ENCODE results near the gene HIF3A.
"Not testable (repeated sequence)": the region's sequence is repeated elsewhere in the genome, so short reads cannot be mapped to it uniquely, and the experiment has no call there.

The HIF3A gene

DNA sequence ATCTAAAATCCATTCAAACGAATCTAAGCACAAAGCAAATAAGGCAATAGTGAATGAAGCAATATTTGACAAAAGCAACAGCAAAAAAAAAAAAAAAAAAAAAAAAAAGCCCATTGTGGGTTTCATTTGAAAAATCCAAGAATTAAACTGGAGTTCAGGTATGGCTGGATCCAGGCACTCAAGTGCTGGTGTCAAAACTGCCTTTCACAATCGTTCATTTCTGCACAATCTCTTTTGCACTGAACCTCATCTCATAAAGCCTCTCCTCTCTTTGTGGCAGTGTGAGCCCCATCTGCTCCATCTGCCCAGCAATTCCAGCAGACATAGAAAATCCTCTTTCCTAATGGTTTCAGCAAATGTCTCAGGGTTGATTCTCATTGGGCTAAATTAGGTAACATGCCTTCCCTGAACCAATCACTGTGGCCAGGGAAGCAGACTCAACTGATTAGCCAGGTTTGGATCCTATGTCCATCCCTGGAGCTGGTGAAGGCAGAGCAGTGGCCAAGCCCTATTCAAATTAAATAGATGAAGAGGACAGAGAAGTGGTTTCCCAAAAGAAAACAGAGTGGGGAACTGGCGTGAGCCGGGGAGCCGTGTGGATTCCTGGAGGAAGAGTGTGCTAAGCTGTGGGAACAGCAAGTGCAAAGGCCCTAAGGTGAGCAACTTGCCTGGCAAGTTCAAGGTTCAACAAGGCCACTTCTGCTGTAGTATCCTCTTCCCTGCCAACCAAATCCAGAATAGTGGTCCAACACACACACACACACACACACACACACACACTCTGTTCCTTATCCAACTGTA, 1.2 kb upstream of the HIF3A start:
- DNase-seq = no peak

DNA sequence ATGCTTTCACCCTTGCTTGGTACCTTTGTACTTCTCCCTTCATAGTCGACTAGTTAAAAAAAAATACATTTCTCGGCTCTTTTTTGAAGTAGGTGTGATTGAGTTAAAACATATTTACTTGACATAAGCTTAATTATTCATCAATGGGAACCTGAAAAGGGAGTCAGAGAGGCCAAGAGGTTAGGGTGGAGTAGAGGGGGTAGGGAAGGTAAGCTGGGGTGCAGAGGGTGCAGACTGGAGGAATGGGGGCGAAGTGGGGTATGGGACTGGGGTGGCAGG, 701 bp upstream of the HIF3A start:
- DNase-seq = no peak

DNA sequence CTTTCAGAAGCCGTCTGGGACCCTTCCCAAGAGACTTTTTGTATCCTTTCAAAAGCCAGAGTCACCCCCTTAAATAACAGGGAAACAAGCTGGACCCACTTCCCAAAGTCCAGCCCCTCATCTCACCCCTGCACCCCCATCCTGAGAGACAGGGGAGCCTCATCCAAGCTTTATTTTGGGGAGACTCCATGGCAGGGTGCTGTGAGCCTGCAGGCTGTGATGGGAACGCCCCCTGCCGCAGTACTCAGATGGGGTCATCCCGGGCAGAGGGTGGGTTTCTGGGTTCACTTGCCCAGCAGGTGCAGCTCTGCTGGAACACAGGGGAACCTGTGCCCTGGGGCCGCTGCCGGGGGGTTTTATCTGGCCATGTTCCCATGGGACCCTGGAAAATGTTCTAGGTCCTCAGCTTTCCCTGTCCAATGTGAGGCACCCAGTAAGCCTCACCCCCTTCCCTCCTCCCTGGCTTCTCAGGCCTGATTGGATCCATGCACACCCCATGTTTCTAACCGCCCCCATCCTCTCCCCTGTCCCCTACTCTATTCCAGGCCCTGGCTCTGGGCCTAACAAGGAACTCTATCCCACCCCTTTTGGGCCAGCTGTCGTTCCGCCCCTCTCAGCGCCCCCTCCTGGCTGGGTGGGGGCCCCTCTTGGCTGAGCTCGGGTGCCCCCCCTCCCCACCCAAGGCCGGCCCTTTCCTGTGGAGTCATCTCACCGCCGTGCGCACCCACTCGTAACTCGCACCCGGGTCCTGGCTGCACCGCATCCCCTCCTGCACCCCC, 1.0 kb downstream of the HIF3A start:
- no peak for DNase-seq

DNA sequence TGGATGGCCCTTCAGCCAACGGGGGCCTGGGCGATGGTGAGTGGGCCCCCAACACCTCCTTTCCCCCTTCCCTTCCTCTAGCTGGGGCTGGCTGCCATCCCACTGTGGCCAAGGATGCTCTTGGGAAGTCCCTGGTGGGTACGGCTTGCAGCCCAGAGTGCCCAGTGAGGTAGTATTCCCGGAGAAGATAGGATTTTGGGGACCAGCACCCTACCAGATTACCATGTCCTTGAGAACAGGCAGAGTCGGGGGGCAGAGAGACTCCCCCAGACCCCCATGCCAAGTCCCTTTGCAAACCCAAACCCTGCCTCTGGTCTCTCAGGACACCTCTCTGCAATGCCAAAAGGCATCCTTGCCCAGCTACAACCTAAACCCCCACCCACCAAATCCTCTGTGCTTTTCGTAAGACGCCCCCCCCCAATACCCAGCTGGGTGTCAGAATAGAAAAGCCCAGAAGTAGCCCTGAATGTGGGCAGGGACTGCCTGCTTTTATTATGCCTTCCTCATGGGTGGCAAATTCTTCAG, 1.7 kb downstream of the HIF3A start:
- no peak for DNase-seq

DNA sequence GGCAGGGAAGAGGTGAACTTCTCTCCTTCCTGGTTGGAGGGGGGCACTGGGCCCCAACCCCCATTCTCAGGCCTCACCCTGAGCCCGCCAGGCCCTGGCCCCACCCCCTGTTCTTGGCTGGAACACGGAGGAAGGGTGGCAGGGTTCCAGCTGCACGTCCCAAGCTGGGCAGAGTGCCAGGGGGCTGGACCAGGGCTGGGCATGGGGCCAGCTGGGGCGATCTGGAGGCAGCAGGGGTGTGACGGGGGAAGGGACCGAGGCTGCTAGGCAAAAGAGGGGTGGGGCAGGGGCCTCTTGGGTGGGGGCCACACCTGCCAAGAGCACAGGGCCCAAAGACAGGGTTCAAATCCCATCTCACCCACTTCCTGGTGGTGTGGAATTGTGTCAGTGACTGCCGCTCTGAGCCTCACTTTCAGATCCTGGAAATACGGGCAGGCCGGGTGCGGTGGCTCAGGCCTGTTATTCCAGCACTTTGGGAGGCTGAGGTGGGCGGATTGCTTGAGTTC, 2.2 kb downstream of the HIF3A start:
- DNase-seq = no peak

DNA sequence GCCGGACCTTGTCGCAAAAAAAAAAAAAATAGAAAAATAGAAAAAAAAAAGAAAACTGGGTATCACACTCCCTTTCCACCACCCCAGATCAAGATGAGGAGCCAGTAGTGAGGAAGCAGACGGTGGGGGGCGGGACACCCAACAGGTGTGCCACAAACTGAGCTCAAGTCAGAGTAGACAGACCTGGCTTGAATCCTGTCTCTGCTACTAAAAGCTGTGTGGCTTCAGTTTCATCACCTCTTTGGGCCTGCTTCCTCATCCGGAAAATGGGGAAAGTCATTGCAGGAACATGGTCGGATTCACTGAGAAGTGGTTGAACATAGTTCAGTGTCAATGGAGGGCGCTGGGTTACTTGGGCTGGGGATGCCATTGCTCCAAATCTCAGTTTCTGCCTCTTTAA, 2.9 kb downstream of the HIF3A start:
- no peak for DNase-seq

DNA sequence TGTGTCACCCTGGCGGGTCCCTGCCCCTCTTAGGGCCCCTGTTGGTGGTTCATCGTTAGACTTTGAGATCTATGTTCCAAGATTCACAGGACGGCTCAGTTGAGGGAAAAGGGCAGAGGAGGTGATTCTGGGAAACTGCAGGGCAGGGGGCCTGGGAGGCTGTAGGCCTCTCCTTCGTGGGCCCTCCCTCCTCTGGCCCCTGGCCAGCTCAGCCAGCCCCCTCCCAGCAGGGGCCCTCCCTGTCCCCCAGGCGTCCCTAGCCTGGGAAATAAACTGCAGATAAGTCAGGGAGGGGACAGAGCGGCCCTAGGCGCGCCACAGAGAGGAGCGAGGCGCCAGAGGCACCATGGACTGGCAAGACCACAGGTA, 6.5 kb downstream of the HIF3A start:
- no peak for DNase-seq

DNA sequence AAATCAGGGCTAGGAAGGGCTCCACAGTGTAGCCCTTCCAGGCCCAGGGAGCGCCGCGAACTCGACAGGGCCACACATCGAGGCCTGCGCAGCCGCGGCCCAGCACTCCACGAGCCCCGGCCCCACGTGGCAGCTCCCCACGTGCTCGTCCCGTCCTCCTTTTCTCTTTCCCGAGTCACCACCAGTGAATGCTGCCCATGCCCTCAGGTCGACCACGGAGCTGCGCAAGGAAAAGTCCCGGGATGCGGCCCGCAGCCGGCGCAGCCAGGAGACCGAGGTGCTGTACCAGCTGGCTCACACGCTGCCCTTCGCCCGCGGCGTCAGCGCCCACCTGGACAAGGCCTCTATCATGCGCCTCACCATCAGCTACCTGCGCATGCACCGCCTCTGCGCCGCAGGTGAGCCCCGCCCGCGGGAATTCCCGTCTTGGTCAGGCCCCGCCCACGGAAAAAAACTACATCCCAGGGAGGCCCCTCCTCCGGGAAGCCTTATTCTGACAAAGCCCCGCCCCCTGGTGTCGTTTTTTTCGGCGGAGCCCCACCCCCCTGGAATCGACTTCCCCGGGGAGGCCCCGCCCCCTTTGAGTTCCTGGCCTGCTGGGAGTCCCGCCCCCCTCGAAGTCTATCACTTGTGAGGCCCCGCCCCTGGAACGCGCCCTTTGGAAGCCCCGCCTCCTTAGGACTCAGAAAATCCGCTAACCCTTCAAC, 7.0 kb downstream of the HIF3A start:
- DNase-seq = no peak

DNA sequence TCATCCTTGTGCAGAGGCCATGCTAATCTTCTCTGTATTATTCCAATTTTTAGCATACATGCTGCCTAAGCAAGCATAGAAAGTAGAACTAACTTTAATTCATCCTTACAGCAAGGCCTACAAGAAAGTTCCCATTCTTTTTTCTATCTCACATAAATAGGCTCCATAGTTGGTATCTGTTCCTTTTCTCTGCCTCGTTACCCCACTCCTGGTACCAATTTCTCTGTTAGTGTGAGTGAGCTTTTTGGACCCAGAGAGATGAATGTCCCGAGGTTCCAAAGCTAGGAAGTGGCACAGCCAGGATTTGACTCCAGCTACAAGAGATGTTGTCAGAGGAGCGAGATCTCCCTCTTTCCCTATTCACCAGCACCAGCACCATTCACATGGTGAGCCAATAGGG, 9.7 kb downstream of the HIF3A start:
- no peak for DNase-seq

DNA sequence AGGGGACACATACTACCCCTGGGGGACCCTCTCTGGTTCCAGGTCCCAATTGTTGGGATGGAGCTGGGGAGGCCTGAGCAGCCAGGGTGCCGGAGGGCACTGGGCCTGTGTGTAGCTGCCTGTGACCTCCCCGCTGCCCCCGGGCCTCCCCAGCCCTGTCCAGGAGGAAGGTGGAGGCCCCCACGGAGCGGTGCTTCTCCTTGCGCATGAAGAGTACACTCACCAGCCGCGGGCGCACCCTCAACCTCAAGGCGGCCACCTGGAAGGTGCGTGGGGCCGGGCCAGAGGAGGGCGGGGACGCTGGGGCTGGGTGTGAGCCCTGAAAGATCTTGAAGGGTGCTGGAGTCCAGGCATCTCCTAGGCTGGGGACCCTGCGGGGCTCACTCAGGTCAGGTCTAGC, 11.7 kb downstream of the HIF3A start:
- DNase-seq = no peak

DNA sequence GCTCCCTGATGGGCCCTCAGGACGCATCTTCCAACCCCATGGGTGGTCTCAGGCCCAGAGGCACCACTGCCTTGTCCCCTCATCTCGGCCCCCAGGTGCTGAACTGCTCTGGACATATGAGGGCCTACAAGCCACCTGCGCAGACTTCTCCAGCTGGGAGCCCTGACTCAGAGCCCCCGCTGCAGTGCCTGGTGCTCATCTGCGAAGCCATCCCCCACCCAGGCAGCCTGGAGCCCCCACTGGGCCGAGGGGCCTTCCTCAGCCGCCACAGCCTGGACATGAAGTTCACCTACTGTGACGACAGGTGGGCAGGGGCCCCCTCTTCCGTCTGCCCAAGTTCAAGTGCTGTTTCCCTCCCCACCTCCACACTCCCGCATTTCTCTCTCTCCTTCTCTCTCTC, 12.2 kb downstream of the HIF3A start:
- DNase-seq = no peak

DNA sequence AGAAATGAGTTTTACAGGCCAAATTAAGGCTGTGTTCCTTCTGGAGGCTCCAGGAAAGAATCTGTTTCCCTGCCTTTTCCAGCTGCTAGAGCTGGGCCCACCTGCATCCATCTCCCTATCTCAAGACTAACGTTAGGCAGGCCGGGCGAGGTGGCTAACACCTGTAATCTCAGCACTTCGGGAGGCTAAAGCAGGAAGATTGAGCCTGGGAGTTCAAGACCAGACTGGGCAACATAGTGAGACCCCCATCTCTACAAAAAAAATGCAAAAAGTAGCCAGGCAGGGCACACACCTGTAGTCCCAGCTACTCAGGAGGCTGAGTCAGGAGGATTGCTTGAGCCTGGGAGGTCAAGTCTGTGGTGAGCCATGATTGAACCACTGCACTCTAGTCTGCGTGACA, 14.6 kb downstream of the HIF3A start:
- DNase-seq = no peak

DNA sequence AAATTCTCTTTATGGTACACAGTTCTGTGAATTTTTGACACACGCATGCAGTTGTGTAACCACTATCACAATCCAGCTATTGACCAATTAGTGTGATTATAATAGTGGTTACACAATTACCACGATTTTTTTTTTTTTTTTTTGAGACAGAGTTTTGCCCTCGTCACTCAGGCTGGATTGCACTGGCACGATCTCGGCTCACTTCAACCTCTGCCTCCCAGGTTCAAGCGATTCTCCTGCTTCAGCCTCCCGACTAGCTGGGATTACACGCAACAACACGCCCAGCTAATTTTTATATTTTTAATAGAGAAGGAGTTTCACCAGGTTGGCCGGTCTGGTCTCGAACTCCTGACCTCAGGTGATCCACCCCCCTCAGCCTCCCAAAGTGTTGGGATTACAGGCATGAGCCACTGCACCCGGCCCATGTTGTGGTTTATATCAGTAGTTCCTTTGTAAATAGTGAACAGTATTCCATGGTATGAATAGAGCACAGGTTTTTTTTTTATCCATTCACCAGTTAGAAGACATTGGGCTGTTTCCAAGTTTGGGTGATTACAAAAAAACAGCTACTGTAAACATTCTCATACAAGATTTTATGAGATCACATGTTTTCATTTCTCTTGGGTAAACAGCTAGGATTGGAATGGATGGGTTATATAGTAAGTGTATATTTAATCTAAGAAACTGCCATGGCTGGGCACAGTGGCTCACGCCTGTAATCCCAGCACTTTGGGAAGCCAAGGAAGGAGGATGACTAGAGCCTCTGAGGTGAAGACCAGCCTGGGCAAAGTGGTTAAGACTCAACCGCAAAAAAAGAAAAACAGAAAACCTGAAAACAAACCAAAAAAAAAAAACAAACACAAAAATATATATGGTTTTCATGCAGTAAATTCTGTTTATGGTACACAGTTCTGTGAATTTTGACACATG, 17.0 kb downstream of the HIF3A start:
- DNase-seq = not testable (repeated sequence)

DNA sequence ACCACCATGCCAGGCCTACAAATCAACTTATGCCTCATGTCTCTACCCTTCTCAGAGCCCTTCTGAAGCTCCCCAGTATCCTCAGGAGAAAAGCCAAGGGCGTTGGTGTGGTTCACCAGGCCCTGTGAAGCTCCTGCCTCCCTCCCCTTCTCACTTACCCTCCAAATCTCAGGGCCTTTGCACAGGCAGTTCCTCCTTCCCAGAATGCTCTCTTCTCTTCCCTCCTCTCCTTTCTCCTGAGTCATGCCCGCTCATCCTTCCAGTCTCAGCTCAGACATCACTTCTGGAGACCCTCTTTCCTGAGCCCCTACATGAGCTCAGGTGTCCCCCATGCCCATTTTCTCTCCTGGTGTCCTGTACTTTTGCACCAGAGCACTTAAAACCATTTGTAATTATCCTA, 20.5 kb downstream of the HIF3A start:
- DNase-seq = no peak

DNA sequence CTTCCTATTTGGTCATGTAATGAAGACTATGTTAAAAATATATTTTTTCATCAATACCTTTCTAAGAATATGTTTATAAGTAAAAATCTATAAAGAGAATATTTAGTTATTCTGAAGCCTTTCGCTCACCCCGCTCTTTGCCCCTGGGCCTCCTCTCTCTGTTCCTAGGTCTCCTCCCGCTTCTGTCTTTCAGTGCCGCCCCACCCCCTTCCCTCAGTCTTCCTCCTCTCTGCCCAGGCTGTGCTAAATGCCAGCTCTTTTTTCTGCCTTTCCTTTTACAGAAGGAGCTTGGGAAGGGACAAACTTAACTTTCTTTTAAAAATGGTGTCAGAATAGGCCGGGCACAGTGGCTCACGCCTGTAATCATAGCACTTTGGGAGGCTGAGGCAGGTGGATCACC, 22.8 kb downstream of the HIF3A start:
- no peak for DNase-seq

DNA sequence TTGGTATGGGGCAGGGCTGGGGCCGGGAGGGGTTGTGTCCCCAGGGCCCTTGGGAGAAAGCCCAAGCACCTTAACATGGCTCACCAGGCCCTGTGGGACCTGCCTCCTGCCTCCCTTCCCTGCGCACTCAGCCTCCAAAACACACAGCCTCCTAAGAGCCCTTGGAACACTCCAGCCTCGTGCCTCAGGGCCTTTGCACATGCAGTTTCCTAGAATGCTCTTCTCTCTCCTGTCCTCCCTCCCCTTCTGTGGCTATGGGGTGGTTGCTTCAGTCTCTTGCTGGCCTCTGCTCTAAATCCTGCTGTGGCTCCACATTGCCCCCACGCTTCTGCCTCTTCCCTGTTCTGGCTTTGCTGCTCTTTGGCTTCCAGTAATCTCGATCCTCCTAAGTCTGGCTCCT, 23.7 kb downstream of the HIF3A start:
- DNase-seq = no peak

DNA sequence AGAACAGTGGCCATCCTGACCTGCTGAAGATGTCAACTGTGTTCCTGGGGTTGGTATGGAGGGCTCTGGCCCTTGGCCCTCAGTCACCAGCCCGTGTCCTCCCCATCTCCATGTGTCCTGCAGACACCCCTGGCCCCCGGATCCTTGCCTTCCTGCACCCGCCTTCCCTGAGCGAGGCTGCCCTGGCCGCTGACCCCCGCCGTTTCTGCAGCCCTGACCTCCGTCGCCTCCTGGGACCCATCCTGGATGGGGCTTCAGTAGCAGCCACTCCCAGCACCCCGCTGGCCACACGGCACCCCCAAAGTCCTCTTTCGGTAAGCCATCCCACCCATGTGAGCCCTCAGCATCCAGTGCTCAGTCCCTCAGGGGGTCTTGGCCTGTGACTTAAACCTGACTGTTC, 24.8 kb downstream of the HIF3A start:
- DNase-seq = no peak

DNA sequence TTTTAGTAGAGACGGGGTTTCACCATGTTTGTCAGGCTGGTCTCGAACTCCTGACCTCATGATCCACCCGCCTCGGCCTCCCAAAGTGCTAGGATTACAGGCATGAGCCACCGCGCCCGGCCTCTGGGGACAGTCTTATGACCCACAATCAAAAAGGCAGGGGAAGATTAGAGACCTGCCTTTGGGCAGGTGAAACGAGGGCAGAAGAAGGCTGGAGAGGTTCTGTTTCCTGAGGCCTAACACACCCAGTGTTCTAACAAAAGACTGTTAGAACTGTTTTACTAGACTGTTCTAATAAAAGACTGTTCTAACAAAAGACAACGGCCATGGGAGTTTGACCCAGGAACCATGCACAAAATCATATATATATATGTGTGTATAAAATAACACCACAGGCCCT, 26.4 kb downstream of the HIF3A start:
- not testable (repeated sequence) for DNase-seq

DNA sequence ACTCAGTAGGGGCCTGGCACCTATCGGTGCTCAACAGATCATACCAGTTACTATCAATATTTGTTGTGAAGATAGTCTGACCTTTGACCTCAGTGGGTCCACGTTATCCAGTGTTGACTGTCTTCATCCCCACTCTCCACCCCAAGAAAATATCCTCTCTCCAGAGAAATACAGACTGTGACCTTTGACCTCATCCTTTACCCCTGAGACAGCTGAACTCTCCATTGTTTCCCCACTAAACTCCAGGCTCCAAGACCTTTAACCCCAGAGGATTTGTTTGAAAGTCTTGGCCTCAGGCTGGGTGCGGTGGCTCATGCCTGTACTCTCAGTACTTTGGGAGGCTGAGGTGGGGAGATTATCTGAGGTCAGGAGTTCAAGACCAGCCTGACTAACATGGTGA, 27.4 kb downstream of the HIF3A start:
- no peak for DNase-seq

DNA sequence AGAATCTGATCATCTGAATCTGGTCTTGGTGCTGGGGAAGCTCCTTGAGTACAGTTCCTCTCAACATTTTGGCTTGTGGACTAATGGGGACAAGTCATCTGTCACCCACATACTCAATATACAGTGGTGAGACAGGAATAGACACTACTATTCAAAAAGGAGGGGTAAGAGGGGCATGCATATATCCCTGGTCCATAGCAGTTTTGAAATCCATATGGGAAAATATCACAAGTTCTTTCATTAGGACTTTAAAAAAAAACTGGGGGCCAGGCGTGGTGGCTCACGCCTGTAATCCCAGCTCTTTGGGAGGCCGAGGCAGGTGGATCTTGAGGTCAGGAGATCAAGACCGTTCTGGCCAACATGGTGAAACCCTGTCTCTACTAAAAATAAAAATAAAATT, 29.8 kb downstream of the HIF3A start:
- DNase-seq = no peak

DNA sequence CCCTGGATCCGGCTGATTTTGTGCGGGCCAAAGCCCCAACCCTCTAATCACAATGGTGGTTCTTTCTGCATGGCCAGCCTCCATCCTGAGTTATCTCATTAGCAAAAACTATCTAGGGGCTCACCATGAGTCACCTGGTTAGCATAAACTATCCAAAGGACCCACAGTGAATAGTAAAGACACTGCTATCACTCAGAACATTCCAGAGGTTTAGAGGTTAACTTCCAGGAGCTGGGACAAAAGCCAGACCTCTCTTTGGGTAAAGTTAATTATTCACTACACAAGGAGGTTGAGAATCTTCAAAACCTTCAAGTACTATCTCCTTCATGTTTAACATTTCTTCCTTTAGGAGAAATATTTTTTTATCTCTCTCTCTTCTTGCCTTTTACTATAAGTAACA, 31.2 kb downstream of the HIF3A start:
- no peak for DNase-seq

DNA sequence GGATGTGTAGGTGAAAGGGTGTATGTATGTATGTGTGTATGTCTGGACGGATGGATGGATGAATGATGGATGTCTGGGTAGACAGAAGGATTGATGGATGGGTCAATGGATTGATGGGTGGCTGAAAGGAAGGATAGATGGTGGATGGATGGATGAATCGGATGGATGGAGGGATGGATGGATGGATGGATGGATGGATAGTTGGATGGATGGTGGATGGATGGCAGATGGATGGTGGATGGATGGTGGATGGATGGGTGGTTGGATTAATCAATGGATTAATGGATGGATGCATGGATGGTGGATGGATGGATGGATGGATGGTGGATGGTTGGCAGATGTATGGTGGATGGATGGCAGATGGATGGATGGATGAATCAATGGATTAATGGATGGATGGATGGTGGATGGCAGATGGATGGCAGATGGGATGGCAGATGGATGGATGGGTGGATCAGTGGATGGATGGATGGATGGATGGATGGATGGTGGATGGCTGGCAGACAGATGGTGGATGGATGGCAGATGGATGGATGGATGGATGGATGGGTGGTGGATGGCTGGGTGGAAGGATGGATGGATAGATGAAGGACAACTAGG, 33.6 kb downstream of the HIF3A start:
- DNase-seq = no peak
